GM12891 (cell line): ENCODE results near the gene LCN6.
"Not testable (repeated sequence)": the region's sequence is repeated elsewhere in the genome, so short reads cannot be mapped to it uniquely, and the experiment has no call there.

Source experiments
- DNase-seq: peaks from one replicate; pipeline ENCODE4 v3.0.0; 2011; ENCODE audit warnings: low spot score; ENCODE audit not compliant: insufficient read length
- FAIRE-seq: peaks from 2 replicates; lab custom pipeline; 2011; peaks lifted over from hg19 to GRCh38; lab: Jason Lieb, UNC
- PAX5 ChIP-seq: IDR thresholded peaks from 2 replicates; pipeline ENCODE4 v1.6.1; 2011; ENCODE audit warnings: low read length, moderate library complexity, mild to moderate bottlenecking; ENCODE audit not compliant: insufficient read depth, severe bottlenecking
- POLR2A ChIP-seq: IDR thresholded peaks from 2 replicates; pipeline ENCODE4 v1.6.1; 2011; ENCODE audit warnings: low read depth, low read length, control low read depth
- POLR2AphosphoS5 ChIP-seq: IDR thresholded peaks from 2 replicates; pipeline ENCODE4 v1.6.1; 2011; ENCODE audit warnings: low read depth, low read length, control low read depth
- POU2F2 ChIP-seq: IDR thresholded peaks from 2 replicates; pipeline ENCODE4 v1.6.1; 2011; ENCODE audit warnings: low read depth, mild to moderate bottlenecking, control low read depth, low read length, moderate library complexity
- SPI1 ChIP-seq: IDR thresholded peaks from 2 replicates; pipeline ENCODE4 v1.6.1; 2011; ENCODE audit warnings: low read depth, low read length, control low read depth
- TAF1 ChIP-seq: IDR thresholded peaks from 2 replicates; pipeline ENCODE4 v1.6.1; 2011; ENCODE audit warnings: low read depth, low read length, control low read depth

The LCN6 gene

DNA sequence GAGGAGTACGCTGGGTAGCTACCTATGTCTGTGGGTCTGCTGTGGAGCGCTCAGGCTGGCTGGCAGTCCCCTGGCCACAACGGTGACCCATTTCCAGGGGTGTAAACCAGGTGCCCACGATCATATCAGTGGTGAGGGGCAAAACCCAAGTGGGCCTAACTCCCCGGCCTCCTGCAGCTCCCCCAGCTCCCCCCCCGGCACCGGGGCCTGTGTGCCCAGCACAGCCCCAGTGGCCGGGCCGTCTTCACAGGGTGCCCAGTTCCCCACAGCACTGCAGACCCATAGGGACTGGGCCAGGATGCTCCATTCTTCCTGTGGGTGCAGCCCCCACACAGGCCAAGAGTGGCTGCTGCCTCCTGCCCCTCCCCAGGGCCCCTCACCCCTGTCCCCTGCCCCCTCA lies 10.7 kb upstream of the LCN6 start:
- TF ChIP-seq POLR2A (no peak), TAF1 (no peak)
- no peak for FAIRE-seq
- no peak for DNase-seq

GRCh38 chr9:136757751-136758140 lies 9.4 kb upstream of the LCN6 start:
- no peak for FAIRE-seq
- DNase-seq = no peak

GRCh38 chr9:136757328-136757727 lies 9.0 kb upstream of the LCN6 start:
- DNase-seq = no peak
- FAIRE-seq = no peak
- TF ChIP-seq POLR2AphosphoS5 (no peak), SPI1 (no peak), TAF1 (no peak), POLR2A (no peak), POU2F2 (no peak), PAX5 (no peak)

More at GRCh38 chr9:136757751-136758140, 9.4 kb upstream of the LCN6 start:
- no peak for TF ChIP-seq POU2F2
- no peak for TF ChIP-seq PAX5
- TF ChIP-seq POLR2A = no peak
- TF ChIP-seq POLR2AphosphoS5 = no peak
- TF ChIP-seq SPI1 = no peak
- no peak for TF ChIP-seq TAF1

DNA sequence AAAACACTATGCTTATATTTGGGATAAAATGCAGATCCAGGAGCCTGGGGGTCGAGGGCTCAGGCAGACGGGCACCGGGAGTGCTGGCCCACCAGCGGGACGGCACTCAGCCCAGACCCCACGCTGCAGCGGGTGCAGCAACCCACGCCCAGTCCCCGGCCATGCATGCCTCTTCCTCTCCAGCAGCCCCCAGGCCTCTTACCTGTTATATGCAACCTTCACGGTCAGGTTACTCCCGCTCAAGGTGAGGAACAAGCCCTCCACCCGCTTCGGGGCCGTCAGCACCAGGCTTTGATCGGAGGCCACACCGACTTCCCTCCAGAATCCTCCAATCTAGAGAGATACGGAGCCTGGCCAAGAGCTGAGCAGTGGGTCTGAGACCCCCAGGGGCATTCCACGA lies 8.5 kb upstream of the LCN6 start:
- TF ChIP-seq TAF1 (no peak), SPI1 (no peak), POLR2AphosphoS5 (no peak), POU2F2 (no peak), PAX5 (no peak), POLR2A (no peak)
- FAIRE-seq (no peak), DNase-seq (no peak)

DNA sequence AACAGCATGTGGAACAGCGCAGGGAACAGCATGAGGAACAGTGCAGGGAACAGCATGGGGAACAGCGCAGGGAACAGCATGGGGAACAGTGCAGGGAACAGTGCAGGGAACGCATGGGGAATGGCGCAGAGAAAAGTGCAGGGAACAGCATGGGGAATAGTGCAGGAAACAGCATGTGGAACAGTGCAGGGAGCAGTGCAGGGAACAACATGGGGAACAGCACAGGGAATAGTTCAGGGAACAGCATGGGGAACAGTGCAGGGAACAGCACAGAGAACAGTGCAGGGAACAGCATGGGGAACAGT lies 7.8 kb upstream of the LCN6 start:
- TF ChIP-seq TAF1 = no peak
- TF ChIP-seq PAX5 = no peak
- TF ChIP-seq POLR2AphosphoS5 = no peak
- TF ChIP-seq POLR2A = no peak
- no peak for TF ChIP-seq POU2F2
- no peak for TF ChIP-seq SPI1
- FAIRE-seq (no peak), DNase-seq (no peak)

- not testable (repeated sequence) for DNase-seq, FAIRE-seq
These were observed 7.2 kb upstream of the LCN6 start for GRCh38 chr9:136755302-136756133.

GRCh38 chr9:136754626-136755301 lies 6.4 kb upstream of the LCN6 start:
- FAIRE-seq (no peak), DNase-seq (no peak)
- TF ChIP-seq POLR2AphosphoS5 (no peak), PAX5 (no peak)

DNA sequence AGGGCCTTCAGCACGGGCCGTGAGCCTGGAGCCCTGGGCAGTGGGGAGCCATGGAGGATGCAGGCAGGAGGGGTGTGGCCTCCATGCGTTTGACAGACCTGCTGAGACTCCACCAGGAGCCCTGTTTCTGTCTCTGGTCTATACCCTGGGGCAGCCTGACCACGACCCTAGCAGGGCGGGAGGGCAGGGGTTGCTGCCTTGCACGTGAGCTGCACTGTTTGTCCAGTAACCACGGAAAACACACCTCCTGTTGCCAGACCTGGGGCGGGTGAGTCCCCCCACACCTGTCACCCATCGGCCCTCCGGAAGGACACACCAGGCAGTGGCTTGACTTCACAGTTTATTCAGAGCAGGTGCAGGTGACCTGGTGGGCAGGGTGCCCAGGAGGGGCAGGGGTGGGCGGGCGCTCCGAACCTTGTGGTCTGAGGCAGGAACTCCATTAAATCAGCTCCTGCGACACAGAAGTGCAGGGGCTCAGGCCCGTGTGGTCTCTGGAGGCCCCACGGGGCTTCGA lies 5.8 kb upstream of the LCN6 start:
- DNase-seq (no peak), FAIRE-seq (no peak)
- no peak for TF ChIP-seq PAX5
- no peak for TF ChIP-seq POLR2A
- TF ChIP-seq SPI1 = no peak
- TF ChIP-seq POLR2AphosphoS5 = no peak
- no peak for TF ChIP-seq TAF1
- no peak for TF ChIP-seq POU2F2

GRCh38 chr9:136753371-136754058 lies 5.2 kb upstream of the LCN6 start:
- FAIRE-seq = no peak
- TF ChIP-seq PAX5 (no peak), TAF1 (no peak), SPI1 (no peak), POLR2A (no peak), POLR2AphosphoS5 (no peak), POU2F2 (no peak)
- DNase-seq = no peak

GRCh38 chr9:136751814-136752213 lies 3.5 kb upstream of the LCN6 start:
- DNase-seq (no peak), FAIRE-seq (no peak)
- no peak for TF ChIP-seq POLR2A
- TF ChIP-seq TAF1 = no peak
- TF ChIP-seq PAX5 = no peak
- no peak for TF ChIP-seq POU2F2
- TF ChIP-seq POLR2AphosphoS5 = no peak
- TF ChIP-seq SPI1 = no peak
